ENCODE measurements around the gene KCNK3. TPM values are rescaled to one million over a fixed set of nuclear protein-coding genes. Genes with fewer than 3 reads are reported as not detected.

The KCNK3 gene
- total RNA-seq, 1 experiment from 2014 or later: not detected

DNA sequence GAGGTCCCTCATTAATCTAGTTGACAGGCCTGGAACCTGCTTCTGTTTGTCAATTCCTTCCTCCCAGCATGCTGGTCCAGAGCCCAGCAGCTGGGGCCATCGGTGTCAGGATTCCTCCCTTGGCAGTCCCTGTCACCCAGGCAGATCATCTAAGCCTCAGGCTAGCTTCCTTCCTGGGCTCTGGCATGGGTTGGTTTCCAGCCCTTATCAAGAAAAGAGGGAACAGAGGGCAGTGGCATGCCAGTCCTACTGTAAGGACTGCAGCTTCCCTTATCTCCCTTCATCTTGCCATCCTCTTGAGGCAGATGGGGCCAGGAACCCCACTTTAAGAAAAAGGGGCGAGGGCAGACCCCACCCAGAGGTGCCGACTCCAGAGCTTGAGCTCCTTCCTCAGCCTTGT is 10.9 kb upstream of the KCNK3 start:
- DNase-seq (ENCODE audit: low read depth, low spot score): no peak
- in situ Hi-C loops (cut with HindIII; ENCODE audit: low pct_unique_long_range_greater_than_20kb, low sequenced_read_pairs): no loop called here

DNA sequence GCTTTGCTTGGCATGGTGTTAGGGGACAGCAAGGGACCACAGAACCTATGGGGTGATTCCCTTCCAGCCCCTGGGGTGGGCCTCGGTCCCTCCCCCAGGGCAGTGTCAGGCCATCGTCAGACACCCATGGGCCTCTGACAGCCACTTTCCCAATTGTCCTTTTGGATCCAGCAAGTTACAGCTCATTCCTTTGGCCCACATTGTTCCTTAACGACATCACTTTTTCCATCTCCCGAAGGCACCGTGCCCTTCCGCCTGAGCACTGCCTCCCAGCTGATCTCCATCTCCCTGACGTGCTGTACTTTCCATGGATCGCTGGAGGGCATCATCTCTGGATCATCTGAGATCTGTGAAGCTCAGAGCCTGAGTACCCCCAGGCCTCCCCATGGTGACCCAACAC is 10.4 kb upstream of the KCNK3 start:
- in situ Hi-C loops (cut with HindIII; ENCODE audit: low pct_unique_long_range_greater_than_20kb, low sequenced_read_pairs): no loop called here
- no peak for DNase-seq (ENCODE audit: low read depth, low spot score)

DNA sequence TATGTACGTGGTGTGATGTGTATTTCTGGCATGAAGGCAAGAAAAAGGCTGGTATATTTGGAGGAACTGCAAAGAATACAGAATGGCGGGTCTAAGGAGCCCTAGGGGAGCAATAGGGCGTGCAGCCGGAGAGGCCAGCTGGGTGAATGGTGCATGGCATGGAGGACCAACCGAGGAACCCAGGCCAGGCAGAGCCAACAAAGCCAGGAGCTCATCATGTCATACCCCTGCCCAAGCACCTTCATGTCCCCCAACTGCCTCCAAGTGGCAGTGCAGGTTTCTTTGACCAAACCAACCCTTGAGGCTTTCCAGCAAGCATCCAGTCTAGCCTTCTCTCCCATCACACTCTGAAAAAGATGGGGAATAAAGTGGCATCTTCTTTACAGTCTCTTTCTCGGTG is 8.9 kb upstream of the KCNK3 start:
- in situ Hi-C loops (cut with HindIII; ENCODE audit: low pct_unique_long_range_greater_than_20kb, low sequenced_read_pairs): no loop called here
- DNase-seq (ENCODE audit: low read depth, low spot score): no peak

DNA sequence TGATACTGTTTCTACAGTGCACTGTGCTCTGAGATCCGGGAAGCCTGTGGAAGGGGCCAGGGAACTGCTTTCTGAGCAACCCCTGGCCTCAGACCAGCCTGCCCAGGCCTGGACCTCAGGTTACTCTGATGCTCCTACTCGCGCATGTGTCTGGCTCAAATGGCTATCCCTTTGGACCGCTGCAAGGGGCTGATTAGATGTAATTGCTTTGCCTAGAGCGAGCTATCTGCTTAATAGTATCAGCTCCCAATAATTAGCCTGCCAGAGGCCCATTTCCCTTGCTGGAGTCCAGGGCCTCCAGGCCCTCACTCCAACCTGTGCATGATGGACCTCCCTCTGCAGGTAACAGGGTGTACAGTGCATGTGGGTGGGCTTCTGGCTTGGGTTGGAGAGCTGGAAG is 7.2 kb upstream of the KCNK3 start:
- in situ Hi-C loops (cut with HindIII; ENCODE audit: low pct_unique_long_range_greater_than_20kb, low sequenced_read_pairs): no loop called here

DNA sequence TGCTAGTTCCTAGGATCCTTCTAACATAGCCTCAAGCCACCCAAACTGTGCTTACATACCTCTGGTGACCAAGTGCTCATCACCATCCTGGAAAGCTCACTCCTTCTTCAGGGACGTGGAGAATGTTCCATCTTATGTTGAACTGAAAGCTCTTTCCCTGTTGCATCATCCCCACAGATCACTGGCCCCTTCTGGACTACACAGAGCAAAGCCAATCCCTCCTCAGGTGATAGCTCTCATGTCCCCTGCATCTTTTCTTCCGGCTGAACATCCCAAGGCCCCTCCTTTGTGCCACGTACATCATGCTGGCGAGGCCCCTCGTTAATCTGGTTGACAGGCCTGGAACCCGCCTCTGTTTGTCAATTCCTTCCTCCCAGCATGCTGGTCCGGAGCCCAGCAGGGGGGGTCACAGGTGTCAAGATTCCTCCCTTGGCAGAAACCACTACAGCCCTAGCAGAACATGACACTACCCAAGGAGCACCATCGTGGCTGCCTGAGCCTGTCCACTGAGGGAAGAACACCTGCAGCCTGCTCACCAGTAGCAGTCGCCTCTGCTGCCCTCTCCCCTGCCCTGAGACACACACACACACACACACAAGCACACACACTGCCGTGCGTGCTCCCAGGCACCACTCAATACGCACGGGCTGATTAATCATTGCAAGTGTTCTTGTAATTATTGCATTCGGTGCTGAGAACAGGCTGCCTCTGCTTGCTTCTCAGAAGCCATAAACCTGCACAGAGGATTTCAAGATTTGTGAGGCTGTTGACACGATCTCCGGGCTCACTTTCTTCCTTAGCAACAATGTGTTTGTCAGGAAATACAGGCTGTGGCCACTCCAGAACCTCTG is 6.3 kb upstream of the KCNK3 start:
- DNase-seq (ENCODE audit: low read depth, low spot score): no peak
- in situ Hi-C loops (cut with HindIII; ENCODE audit: low pct_unique_long_range_greater_than_20kb, low sequenced_read_pairs): no loop called here

More for the DNA sequence above, 7.2 kb upstream of the KCNK3 start:
- no peak for DNase-seq (ENCODE audit: low read depth, low spot score)

DNA sequence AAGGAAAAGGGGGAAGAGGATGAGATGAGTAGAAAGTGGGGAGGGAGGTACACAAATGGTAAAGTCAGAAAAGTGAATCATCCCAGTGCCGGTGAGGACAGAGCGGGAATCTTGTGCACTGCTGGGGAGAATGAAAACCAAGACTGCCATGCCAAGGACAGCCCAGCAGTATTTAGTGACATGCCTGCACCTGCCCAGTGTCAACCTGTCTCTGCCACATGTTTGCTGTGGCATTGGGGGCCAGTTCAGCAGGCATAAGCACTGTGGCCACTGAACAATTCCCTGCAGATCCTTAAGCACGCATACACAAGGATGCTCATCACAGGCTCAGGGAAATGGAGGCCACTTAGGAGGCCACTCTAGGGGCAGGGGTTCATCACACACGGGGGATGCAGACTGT is 5.2 kb upstream of the KCNK3 start:
- in situ Hi-C loops (cut with HindIII; ENCODE audit: low pct_unique_long_range_greater_than_20kb, low sequenced_read_pairs): no loop called here
- DNase-seq (ENCODE audit: low read depth, low spot score): no peak

DNA sequence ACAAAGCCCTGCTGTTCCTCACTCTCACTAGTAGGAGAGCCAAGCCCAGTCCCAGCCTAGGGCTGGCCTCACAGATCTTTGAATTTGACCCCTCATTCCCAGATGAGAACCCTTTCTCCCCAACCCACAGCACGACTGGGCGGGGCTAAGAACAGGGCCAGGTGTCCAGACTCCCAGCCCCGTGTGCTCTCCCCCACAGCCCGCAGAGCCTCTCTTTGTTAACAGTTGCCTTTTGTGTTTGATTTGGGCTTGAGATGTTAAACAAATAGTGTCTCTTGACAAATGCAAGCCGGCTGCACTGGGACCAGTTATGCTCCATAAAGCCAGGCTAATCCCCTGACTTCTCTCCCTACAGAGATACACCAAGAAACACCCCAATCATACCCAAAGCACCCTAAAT is 4.7 kb upstream of the KCNK3 start:
- in situ Hi-C loops (cut with HindIII; ENCODE audit: low pct_unique_long_range_greater_than_20kb, low sequenced_read_pairs): no loop called here

DNA sequence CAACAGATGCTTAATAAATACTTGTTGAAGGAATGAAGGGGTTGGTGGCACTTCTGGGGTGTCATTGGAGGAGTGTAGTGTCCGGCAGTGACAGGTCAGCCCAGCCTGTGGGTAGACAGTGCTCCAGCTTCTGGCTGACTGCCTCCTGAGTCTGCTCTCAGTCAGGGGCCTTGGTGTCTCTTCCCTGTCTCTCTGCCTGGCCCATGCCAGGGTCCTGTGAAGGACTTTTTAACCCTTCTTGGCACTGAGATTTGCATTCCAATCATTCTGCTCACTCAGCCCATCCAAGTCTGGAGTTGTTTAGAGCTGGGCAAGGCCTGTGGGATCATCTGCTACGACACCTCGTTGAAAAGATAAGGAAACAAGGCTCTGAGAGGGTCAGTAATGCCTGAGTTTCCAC is 1.4 kb upstream of the KCNK3 start:
- in situ Hi-C loops (cut with HindIII; ENCODE audit: low pct_unique_long_range_greater_than_20kb, low sequenced_read_pairs): no loop called here
- DNase-seq (ENCODE audit: low read depth, low spot score): no peak

More for the DNA sequence above, 4.7 kb upstream of the KCNK3 start:
- no peak for DNase-seq (ENCODE audit: low read depth, low spot score)

DNA sequence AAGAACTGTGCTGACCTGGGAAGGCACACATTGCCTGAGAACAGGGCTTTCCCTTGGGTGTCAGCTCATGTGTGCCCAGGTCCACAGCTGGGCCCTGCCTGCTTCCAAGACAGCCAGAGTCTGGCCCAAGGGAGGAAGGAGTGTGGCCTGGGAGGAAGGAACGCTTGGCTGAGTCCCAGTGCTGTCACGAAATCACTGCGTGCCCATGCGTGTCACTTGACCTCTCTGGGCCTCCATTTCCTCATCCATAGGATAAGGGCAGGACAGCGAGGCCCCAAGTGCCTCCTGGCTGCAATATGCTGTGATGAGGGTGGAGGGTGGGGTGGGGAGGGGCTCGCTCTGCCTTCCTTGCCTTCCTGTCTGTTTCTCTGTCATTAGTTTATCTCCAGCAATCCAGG is 642 bp upstream of the KCNK3 start:
- DNase-seq (ENCODE audit: low read depth, low spot score): no peak
- in situ Hi-C loops (cut with HindIII; ENCODE audit: low pct_unique_long_range_greater_than_20kb, low sequenced_read_pairs): no loop called here

DNA sequence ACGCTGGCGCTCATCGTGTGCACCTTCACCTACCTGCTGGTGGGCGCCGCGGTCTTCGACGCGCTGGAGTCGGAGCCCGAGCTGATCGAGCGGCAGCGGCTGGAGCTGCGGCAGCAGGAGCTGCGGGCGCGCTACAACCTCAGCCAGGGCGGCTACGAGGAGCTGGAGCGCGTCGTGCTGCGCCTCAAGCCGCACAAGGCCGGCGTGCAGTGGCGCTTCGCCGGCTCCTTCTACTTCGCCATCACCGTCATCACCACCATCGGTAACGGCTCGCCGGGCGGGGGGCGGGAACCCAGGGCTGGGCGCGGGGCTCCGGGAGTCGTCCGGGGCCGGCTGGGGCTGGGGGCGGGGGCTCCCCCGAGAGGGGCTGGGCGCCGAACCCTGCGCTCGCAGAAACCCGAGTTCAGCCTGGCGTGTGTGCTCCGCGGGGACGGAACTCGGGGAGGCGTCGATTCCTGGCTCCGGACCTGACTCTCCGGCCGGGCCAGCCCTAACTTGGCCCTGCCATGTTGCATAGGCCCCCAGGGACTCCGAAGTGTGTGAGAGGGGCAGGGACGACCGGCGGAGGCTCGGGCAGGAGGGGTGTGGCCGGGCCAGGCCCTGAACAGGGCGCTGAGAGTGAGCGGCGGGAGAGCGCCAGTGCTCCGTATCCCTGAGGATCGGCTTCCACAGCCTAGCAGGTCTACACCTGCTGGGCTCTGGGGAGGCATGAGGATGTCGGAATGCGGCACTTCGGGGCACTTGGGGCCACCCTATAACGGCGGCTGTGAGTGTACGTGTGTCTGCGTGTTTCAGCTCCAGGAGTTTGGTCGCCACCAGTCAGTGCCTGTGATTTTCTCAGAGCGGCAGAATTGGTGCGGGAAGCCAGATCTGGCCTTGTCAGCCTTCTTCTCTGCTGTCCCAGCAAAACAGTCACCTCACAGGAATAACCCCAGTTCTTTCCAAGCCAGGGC is 651 bp downstream of the KCNK3 start:
- in situ Hi-C loops (cut with HindIII; ENCODE audit: low pct_unique_long_range_greater_than_20kb, low sequenced_read_pairs): no loop called here
- DNase-seq (ENCODE audit: low read depth, low spot score): no peak

DNA sequence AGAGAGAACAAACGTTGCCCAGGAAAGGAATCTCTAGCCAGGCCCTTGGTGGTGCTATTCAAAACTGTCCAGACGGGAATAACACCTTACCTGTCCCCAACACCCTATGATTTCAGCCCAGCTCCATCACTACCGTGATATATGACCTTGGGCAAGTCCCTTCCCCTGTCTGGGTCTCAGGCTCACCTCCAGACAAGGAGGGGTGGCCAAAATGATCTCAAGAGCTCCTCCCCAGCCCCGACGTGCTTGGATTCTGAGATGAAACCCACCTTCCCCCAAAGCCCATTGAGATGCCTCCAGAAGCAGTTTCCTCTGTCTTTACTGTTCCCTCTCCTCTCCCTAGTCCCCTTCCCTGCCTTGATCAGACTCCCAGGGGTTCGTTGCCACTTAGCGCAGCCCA is 1.5 kb downstream of the KCNK3 start:
- in situ Hi-C loops (cut with HindIII; ENCODE audit: low pct_unique_long_range_greater_than_20kb, low sequenced_read_pairs): no loop called here
- no peak for DNase-seq (ENCODE audit: low read depth, low spot score)

DNA sequence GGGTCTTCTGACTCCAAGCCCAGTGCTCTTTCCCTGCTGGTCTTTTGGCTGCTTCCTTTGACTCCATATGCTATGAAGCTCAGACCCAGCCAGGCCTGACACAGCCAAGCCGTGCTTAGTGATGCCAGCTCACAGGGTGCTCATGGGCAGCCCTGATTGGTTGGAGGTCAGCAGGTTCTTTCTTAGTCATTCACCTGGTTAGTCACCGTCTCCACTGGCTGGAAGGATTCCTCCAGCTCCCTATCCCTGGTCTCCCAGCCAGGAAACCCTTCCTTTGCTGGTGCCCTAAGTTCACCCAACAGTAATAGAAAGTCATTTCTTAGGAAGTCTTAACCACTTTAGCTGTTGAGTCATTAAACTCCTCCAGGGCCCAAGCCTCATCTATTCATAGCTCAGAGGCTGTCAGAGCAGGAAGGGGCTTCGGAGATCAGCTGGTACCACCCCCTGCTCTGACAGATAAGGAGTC is 3.9 kb downstream of the KCNK3 start:
- in situ Hi-C loops (cut with HindIII; ENCODE audit: low pct_unique_long_range_greater_than_20kb, low sequenced_read_pairs): no loop called here
- no peak for DNase-seq (ENCODE audit: low read depth, low spot score)

DNA sequence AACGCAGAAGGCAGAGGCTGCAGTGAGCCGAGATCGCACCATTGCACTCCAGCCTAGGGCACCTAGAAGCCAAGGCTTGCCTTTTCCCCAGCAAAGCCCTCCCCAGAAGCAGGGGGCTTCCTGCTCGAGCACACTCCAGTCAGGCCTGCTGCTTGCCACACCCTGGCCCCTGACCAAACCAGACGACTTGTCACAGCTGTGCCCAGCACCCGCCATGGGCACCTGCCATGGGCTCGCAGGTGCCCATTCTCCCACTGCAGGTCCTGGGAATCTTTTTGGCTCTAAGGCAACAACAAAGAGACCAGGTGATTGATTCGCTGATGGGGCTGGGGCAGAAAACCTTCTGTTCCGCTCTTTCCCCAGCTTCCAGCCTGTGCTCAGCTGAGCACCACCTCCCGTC is 4.9 kb downstream of the KCNK3 start:
- no peak for DNase-seq (ENCODE audit: low read depth, low spot score)
- in situ Hi-C loops (cut with HindIII; ENCODE audit: low pct_unique_long_range_greater_than_20kb, low sequenced_read_pairs): no loop called here

DNA sequence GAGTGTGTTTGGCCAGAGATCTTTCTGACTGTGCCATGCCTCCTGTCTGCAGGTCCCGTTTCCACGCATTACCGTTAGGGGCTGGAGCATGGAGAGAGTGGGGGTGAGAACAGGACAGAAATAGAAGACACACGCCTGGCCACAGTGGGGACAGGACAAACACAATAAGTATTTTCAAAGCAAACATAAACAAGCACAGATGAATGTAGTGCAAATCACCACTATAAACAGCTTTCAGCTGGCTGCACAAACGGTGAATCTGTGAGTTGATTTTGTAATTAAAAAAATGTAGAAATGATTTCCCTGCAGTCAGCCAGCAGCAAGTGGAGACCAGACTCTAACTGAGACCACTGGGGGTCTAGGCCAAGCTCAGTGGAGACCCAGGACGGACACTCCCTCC is 6.8 kb downstream of the KCNK3 start:
- no peak for DNase-seq (ENCODE audit: low read depth, low spot score)
- in situ Hi-C loops (cut with HindIII; ENCODE audit: low pct_unique_long_range_greater_than_20kb, low sequenced_read_pairs): no loop called here

DNA sequence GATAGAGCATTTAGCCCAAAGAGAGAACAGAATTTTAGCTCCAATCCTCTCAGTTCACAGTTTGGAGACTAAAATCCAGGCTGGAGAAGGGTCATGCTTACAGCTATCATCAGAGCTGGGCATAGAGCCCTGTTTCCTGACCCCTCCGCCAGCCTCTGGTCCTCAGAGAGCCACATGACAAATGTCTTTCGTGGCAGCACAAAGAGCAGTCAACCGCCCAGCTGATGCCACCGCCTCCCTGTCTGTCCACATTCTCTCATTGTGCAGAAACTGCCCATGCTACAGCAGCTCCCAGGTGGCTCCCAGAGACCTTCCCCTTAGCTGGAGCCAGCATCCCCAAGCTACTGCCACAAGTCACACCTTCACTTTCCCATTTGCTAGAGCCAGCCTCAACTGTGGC is 7.6 kb downstream of the KCNK3 start:
- in situ Hi-C loops (cut with HindIII; ENCODE audit: low pct_unique_long_range_greater_than_20kb, low sequenced_read_pairs): no loop called here
- DNase-seq (ENCODE audit: low read depth, low spot score): no peak

DNA sequence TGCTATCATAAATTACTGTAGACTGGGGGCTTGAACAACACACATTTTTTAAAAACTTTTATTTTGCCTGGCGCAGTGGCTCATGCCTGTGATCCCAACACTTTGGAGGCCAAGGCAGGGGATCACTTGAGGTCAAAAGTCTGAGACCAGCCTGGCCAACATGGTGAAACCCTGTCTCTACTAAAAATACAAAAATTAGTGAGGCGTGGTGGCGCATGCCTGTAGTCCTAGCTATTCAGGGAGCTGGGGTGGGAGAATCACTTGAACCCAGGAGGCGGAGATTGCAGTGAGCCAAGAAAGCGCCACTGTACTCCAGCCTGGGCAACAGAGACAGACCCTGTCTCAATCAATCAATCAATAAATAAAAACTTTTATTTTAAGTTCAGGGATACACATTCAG is 9.1 kb downstream of the KCNK3 start:
- no peak for DNase-seq (ENCODE audit: low read depth, low spot score)
- in situ Hi-C loops (cut with HindIII; ENCODE audit: low pct_unique_long_range_greater_than_20kb, low sequenced_read_pairs): no loop called here

DNA sequence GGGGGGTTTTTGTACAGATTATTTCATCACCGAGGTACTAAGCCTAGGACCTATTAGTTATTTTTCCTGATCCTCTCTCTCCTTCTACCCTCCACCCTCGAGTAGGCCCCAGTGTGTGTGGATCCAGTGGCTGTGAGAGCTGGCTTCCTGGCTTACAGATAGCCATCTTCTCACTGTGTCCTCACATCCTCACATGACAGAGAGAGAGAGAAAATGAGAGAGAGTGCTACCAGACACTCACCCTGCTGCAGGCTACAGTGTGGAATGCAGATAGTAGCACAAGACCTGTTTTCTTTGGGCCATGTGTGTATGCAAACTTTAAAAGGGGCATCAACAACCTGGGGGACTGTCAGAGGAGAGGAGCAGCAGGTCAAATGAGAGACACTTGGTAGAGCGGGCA is 9.5 kb downstream of the KCNK3 start:
- DNase-seq (ENCODE audit: low read depth, low spot score): no peak
- in situ Hi-C loops (cut with HindIII; ENCODE audit: low pct_unique_long_range_greater_than_20kb, low sequenced_read_pairs): no loop called here

DNA sequence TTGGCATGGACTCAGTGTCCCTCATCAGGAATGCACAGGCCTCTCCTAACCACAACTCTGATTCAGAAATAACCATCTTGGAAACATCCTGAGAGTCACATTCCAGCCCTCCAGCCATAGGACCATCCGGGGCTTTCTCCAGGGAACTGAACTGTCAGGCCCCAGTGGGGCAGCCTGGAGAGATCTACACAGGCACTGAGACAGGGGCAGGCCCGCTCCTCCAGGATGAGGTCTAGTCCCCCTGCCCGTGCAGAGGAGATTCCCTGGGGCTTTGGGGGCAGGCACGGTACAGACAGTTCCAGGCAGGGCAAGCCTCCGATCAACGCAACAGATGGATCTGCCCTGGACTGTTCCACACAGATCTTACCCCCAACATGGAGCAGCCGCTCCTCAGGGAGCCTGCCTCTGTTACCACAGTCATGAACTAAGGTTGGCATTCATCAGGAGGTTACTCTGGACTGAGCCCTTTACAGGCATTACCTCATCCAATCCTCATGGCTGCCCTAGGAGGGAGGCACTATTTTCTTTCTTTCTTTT is 12.0 kb downstream of the KCNK3 start:
- in situ Hi-C loops (cut with HindIII; ENCODE audit: low pct_unique_long_range_greater_than_20kb, low sequenced_read_pairs): no loop called here
- no peak for DNase-seq (ENCODE audit: low read depth, low spot score)

Data from SK-MEL-5 (cell line).